Fibroblast of villous mesenchyme (primary cell): ENCODE measurements around the gene PRUNE2. TPM values are rescaled to one million over a fixed set of nuclear protein-coding genes. Genes with fewer than 3 reads are reported as not detected.
A peak's percentile ranks its signal among the peaks of the same experiment; 100 is the strongest.
"Not testable (repeated sequence)": the region's sequence is repeated elsewhere in the genome, so short reads cannot be mapped to it uniquely, and the experiment has no call there.

ENCODE experiments used
- DNase-seq: peaks from one replicate; pipeline ENCODE4 v3.0.0-alpha.2; 2010; ENCODE audit warnings: low read depth
- H3K4me3 ChIP-seq: 2 replicates; pipeline ENCODE4 v1.5.1; 2011; ENCODE audit warnings: low read depth, mild to moderate bottlenecking, low read length
- CTCF ChIP-seq: IDR thresholded peaks from 2 replicates; pipeline ENCODE4 v1.5.1; 2012; ENCODE audit warnings: low read depth, mild to moderate bottlenecking, low read length; ENCODE audit not compliant: insufficient read depth
- total RNA-seq: library from RNA; depleted of rRNA; stranded (reverse); fragments of >200 nt; gene quantifications from 2 replicates; pipeline ENCODE4 v1.2.3, GENCODE V29; 2012

The PRUNE2 gene
- total RNA-seq, 1 donor = 14.2 TPM

GRCh38 chr9:76758476-76758875, 147.4 kb downstream of the PRUNE2 start:
- DNase-seq = no peak
- TF ChIP-seq CTCF = no peak
- no peak overlapping the region for H3K4me3 ChIP-seq

- no peak for TF ChIP-seq CTCF
- DNase-seq = no peak
- H3K4me3 ChIP-seq = no peak overlapping the region
These were observed 148.8 kb downstream of the PRUNE2 start for GRCh38 chr9:76756941-76757673.

GRCh38 chr9:76756268-76756640, 149.7 kb downstream of the PRUNE2 start:
- TF ChIP-seq CTCF = peak; percentile 28
- H3K4me3 ChIP-seq = no peak overlapping the region
- peak; percentile 20 for DNase-seq

GRCh38 chr9:76751001-76751400, 154.9 kb downstream of the PRUNE2 start:
- TF ChIP-seq CTCF = no peak
- H3K4me3 ChIP-seq = no peak overlapping the region
- no peak for DNase-seq

GRCh38 chr9:76744336-76744735, 161.6 kb downstream of the PRUNE2 start:
- no peak overlapping the region for H3K4me3 ChIP-seq
- no peak for DNase-seq
- TF ChIP-seq CTCF = no peak

GRCh38 chr9:76743931-76744330, 162.0 kb downstream of the PRUNE2 start:
- H3K4me3 ChIP-seq = no peak overlapping the region
- no peak for DNase-seq
- TF ChIP-seq CTCF = no peak

- DNase-seq, H3K4me3 ChIP-seq: not testable (repeated sequence)
These were observed 163.0 kb downstream of the PRUNE2 start for GRCh38 chr9:76742890-76743289.
